Upper lobe of right lung (tissue), 1 donor: ENCODE data around the gene BICC1. TPM values are rescaled to one million over a fixed set of nuclear protein-coding genes. Genes with fewer than 3 reads are reported as not detected.

Experiments
- ATAC-seq: fragments of 200-7000 bp; cut with Tn5 transposase; one replicate; pipeline ENCODE4 v1.9.1; 2020; ENCODE audit warnings: mild to moderate bottlenecking, moderate library complexity
- DNase-seq: peaks from one replicate; pipeline ENCODE4 v3.0.0-alpha.2; 2020
- H3K27ac ChIP-seq: fragments of 200-600 bp; one replicate; pipeline ENCODE4 v1.8.0; 2022
- H3K27me3 ChIP-seq: fragments of 200-600 bp; one replicate; pipeline ENCODE4 v1.8.0; 2022; ENCODE audit warnings: mild to moderate bottlenecking
- H3K36me3 ChIP-seq: fragments of 200-600 bp; one replicate; pipeline ENCODE4 v1.8.0; 2022
- H3K4me1 ChIP-seq: fragments of 200-600 bp; one replicate; pipeline ENCODE4 v1.8.0; 2022
- H3K4me3 ChIP-seq: fragments of 200-600 bp; one replicate; pipeline ENCODE4 v1.8.0; 2022; ENCODE audit warnings: mild to moderate bottlenecking
- H3K9me3 ChIP-seq: fragments of 200-600 bp; one replicate; pipeline ENCODE4 v1.8.0; 2022
- intact Hi-C: fragments of 100-400 bp; cut with DNase I; formaldehyde crosslinking; loops from one replicate; pipeline ENCODE4 v1.11.0; 2022
- total RNA-seq: library from RNA; stranded (reverse); fragmentation: NEBNext Ultra II Directional; extraction: Animal tissue kit (Norgen Biotek cat#: 25700); gene quantifications from one replicate; pipeline ENCODE4 v1.2.1, GENCODE V29; 2021
- TF ChIP-seq, protein P1 (sequence below): fragments of 200-600 bp; IDR thresholded peaks from one replicate; pipeline ENCODE4 v1.8.0; 2022; ENCODE audit warnings: antibody characterized with exemption
- donor health status: DM: no; HTN: yes; CAD: no; lungs with severe emphysema.

BICC1 gene
- total RNA-seq, 1 donor from 2014 or later: 9.2 TPM

- no peak for DNase-seq
- H3K9me3 ChIP-seq: no peaks in the 10 kb centered on the region
Observed at GRCh38 chr10:58796242-58796641, 283.6 kb downstream of the BICC1 start.

DNA sequence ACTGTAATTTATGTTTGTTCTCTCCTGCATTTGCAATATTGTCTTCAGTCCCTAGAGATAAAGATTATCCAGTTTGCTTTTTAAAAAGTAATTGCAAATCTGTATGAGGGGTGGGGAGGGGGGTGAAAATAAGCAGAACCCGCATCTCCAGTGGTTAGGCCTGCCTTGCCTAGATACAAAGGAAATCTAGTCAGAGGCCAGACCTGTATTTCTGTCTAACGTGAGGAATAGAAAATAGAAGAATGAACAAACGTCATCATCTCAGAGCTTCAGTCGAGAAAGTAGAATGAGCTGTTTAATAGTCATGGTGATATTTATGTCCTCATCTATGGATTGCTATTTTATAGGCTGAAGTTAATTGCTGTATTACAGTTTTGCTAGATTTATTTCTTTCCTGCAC lies 284.2 kb downstream of the BICC1 start:
- no peak for ATAC-seq
- Histone ChIP-seq H3K27ac (no peak overlapping the region), H3K36me3 (no peaks in the 10 kb centered on the region), H3K4me3 (no peak overlapping the region), H3K9me3 (no peaks in the 10 kb centered on the region), H3K4me1 (no peaks in the 10 kb centered on the region), H3K27me3 (no peaks in the 10 kb centered on the region)
- TF ChIP-seq, protein P1, sequence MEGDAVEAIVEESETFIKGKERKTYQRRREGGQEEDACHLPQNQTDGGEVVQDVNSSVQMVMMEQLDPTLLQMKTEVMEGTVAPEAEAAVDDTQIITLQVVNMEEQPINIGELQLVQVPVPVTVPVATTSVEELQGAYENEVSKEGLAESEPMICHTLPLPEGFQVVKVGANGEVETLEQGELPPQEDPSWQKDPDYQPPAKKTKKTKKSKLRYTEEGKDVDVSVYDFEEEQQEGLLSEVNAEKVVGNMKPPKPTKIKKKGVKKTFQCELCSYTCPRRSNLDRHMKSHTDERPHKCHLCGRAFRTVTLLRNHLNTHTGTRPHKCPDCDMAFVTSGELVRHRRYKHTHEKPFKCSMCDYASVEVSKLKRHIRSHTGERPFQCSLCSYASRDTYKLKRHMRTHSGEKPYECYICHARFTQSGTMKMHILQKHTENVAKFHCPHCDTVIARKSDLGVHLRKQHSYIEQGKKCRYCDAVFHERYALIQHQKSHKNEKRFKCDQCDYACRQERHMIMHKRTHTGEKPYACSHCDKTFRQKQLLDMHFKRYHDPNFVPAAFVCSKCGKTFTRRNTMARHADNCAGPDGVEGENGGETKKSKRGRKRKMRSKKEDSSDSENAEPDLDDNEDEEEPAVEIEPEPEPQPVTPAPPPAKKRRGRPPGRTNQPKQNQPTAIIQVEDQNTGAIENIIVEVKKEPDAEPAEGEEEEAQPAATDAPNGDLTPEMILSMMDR: no peak
- no peak for DNase-seq
- intact Hi-C loops: no loop called here

More at GRCh38 chr10:58796242-58796641, 283.6 kb downstream of the BICC1 start:
- intact Hi-C loops: no loop called here
- no peak overlapping the region for H3K4me3 ChIP-seq
- H3K27me3 ChIP-seq: no peaks in the 10 kb centered on the region
- no peaks in the 10 kb centered on the region for H3K36me3 ChIP-seq
- TF ChIP-seq, protein P1: no peak
- H3K4me1 ChIP-seq: no peaks in the 10 kb centered on the region
- H3K27ac ChIP-seq: no peak overlapping the region
- ATAC-seq: no peak

DNA sequence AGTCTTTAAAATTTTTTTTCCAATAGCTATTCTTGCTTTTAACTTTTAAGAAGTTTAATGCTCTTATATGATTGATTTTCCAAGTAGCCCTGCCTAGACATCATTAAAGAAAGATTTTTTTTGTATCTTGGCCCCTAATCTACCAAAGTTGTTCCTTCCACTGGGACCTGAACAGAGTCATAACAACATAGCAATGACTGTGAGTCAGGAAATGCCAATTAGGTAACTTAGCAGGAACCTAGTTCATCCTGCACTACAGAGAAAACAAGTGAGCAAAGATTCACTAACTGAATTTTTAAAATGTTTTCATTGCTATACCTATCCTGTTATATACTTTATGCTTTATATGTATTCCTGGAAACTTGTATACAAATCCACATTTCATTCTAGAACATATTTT lies 284.7 kb downstream of the BICC1 start:
- Histone ChIP-seq H3K36me3 (no peaks in the 10 kb centered on the region), H3K4me3 (no peak overlapping the region), H3K27ac (no peak overlapping the region), H3K9me3 (no peaks in the 10 kb centered on the region), H3K4me1 (no peaks in the 10 kb centered on the region), H3K27me3 (no peaks in the 10 kb centered on the region)
- ATAC-seq (no peak), DNase-seq (no peak)
- intact Hi-C loops: no loop called here
- TF ChIP-seq, protein P1: no peak

- no peaks in the 10 kb centered on the region for H3K36me3 ChIP-seq
- intact Hi-C loops: no loop called here
- TF ChIP-seq, protein P1: no peak
- H3K4me1 ChIP-seq: no peaks in the 10 kb centered on the region
- no peaks in the 10 kb centered on the region for H3K27me3 ChIP-seq
- DNase-seq: no peak
- no peaks in the 10 kb centered on the region for H3K9me3 ChIP-seq
- no peak for ATAC-seq
- no peak overlapping the region for H3K4me3 ChIP-seq
- no peak overlapping the region for H3K27ac ChIP-seq
Observed at GRCh38 chr10:58802047-58802446, 289.4 kb downstream of the BICC1 start.

- no peaks in the 10 kb centered on the region for H3K27me3 ChIP-seq
- H3K4me1 ChIP-seq: no peaks in the 10 kb centered on the region
- DNase-seq (no peak), ATAC-seq (no peak)
- no peak overlapping the region for H3K4me3 ChIP-seq
- TF ChIP-seq, protein P1: no peak
- intact Hi-C loops: no loop called here
- H3K27ac ChIP-seq: no peak overlapping the region
- H3K9me3 ChIP-seq: no peaks in the 10 kb centered on the region
- no peaks in the 10 kb centered on the region for H3K36me3 ChIP-seq
Observed at GRCh38 chr10:58806323-58806722, 293.7 kb downstream of the BICC1 start.

- Histone ChIP-seq H3K27me3 (no peaks in the 10 kb centered on the region), H3K9me3 (no peaks in the 10 kb centered on the region), H3K36me3 (no peaks in the 10 kb centered on the region), H3K4me3 (no peak overlapping the region), H3K27ac (no peak overlapping the region), H3K4me1 (no peaks in the 10 kb centered on the region)
- ATAC-seq (no peak), DNase-seq (no peak)
- intact Hi-C loops: no loop called here
- TF ChIP-seq, protein P1: no peak
Observed at GRCh38 chr10:58806970-58807628, 294.4 kb downstream of the BICC1 start.
